ENCODE measurements around the gene OTUD5. TPM values are rescaled to one million over a fixed set of nuclear protein-coding genes. Genes with fewer than 3 reads are reported as not detected.
A peak's percentile ranks its signal among the peaks of the same experiment; 100 is the strongest.

Gene OTUD5
- total and polyA plus RNA-seq, 2 experiments from 2014 or later = 47.8 to 56.6 TPM

- peak; percentile 69 to 91 for DNase-seq (ENCODE audit: low read depth in 1 of 2, low spot score in 1 of 2)
- Histone ChIP-seq H3K36me3 (peaks cover 6% of the 10 kb centered on the region), H3K27ac (peak within 1 kb of the TSS; percentile 61), H3K4me3 (peak within 1 kb of the TSS; percentile 88), H3K9me3 (ENCODE audit: low read depth) (no peaks in the 10 kb centered on the region), H3K4me1 (ENCODE audit: low read depth) (peaks cover 4% of the 10 kb centered on the region), H3K27me3 (no peaks in the 10 kb centered on the region)
- no peak for TF ChIP-seq CTCF (IDR thresholded peaks at IDR 0.05; ENCODE audit: low read depth, low read length)
Measured at GRCh38 chrX:48911412-48912182, 45.8 kb downstream of the OTUD5 start, which contains the start of gene SLC35A2. TSS of gene SLC35A2 (minus strand) at chrX:48911646. CDS start at chrX:48911636, 10 bp downstream.

DNA sequence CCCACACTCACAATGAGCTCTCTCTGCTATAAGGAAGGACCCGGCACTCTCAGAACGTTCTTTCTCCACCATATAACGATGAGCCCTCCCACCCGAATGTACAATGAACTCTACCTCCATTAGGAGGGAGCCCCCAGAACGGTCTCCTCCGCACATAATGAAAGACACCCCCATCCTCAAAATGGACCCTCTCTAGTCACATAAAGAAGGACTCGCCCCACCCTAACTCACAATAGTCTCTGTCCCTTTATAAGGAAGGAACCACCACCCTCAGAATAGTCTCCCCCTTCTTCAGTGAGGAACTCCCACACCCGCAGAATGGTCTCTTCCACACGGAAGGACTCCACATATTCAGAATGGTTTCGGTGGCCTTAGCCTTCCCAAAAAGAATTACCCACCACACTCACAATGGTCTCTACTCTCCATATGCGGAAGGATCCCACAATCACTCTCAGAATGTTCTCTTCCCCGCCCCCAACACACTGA, 46.4 kb downstream of the OTUD5 start:
- peak in 1 of 2 donors; percentile 14 for DNase-seq (ENCODE audit: low read depth in 1 of 2, low spot score in 1 of 2)
- no peaks in the 10 kb centered on the region for H3K9me3 ChIP-seq (ENCODE audit: low read depth)
- peak overlapping the region; percentile 61 for H3K27ac ChIP-seq
- peaks cover 4% of the 10 kb centered on the region for H3K4me1 ChIP-seq (ENCODE audit: low read depth)
- peaks cover 6% of the 10 kb centered on the region for H3K36me3 ChIP-seq
- peak overlapping the region; percentile 88 for H3K4me3 ChIP-seq
- no peak for TF ChIP-seq CTCF (IDR thresholded peaks at IDR 0.05; ENCODE audit: low read depth, low read length)
- H3K27me3 ChIP-seq = no peaks in the 10 kb centered on the region

GRCh38 chrX:48909703-48910294, 47.6 kb downstream of the OTUD5 start:
- DNase-seq (ENCODE audit: low read depth in 1 of 2, low spot score in 1 of 2) = no peak
- Histone ChIP-seq H3K4me1 (ENCODE audit: low read depth) (peaks cover 4% of the 10 kb centered on the region), H3K27ac (no peak overlapping the region), H3K9me3 (ENCODE audit: low read depth) (no peaks in the 10 kb centered on the region), H3K4me3 (no peak overlapping the region), H3K27me3 (no peaks in the 10 kb centered on the region), H3K36me3 (peaks cover 6% of the 10 kb centered on the region)
- no peak for TF ChIP-seq CTCF (IDR thresholded peaks at IDR 0.05; ENCODE audit: low read depth, low read length)

DNA sequence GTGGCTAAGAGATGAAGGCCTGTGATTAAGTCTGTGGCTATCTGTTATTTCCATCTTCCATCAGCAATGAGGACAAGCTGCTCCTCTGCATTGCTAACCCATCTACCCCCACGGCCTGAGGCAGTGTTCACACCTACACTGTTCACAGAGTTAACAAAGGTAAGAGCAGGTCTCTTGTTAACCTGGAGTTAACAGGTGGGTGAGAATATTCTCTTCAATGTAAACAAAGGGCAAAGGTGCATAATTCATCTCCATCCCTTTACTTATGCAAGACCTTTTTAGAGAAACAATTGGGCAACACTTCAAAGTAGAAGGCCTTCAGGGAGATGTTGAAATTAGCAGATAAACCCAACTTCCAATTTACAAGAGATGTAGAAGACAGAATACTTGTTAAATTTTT, 48.8 kb downstream of the OTUD5 start:
- no peak for TF ChIP-seq CTCF (IDR thresholded peaks at IDR 0.05; ENCODE audit: low read depth, low read length)
- no peaks in the 10 kb centered on the region for H3K9me3 ChIP-seq (ENCODE audit: low read depth)
- peaks cover 4% of the 10 kb centered on the region for H3K4me1 ChIP-seq (ENCODE audit: low read depth)
- H3K36me3 ChIP-seq = peaks cover under 1% of the 10 kb centered on the region
- H3K4me3 ChIP-seq = no peak overlapping the region
- DNase-seq (ENCODE audit: low read depth in 1 of 2, low spot score in 1 of 2) = no peak
- no peak overlapping the region for H3K27ac ChIP-seq
- H3K27me3 ChIP-seq = no peaks in the 10 kb centered on the region

DNA sequence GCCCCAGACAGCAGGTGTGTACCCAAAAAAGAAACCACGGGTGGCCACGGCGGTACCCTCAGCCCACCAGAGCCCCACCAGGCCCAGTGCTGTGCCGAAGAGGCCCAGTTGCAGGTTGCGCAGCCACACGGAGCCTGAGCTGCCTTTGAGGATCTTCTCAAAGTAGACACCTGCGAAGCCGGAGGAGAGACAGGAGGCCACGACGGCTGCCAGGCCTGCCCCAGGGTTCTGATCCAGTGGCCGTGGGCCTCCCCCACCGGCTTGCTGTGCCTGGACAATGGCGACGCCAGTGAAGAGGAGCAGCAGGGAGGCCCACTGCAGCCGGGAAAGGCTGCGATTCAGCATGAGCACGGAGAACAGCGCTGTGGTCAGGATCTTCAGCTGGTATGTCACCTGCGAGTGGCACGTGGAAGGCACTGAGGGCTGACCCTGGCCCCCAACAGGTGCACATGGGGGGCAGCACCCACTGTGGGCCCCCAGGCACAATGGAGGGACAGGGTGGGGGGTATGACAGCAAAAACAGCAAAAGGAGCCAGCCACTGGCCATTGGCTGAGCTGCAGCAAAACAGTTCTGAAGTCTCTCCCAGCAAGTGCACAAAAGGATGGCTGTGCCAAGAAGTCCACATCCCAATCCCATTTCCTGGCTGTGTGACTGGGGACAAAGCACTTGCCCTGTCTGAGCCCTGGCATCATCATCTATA, 52.2 kb downstream of the OTUD5 start:
- Histone ChIP-seq H3K4me1 (ENCODE audit: low read depth) (no peaks in the 10 kb centered on the region), H3K4me3 (no peak overlapping the region), H3K27me3 (no peaks in the 10 kb centered on the region), H3K9me3 (ENCODE audit: low read depth) (no peaks in the 10 kb centered on the region), H3K36me3 (peaks cover 3% of the 10 kb centered on the region), H3K27ac (no peak overlapping the region)
- no peak for DNase-seq (ENCODE audit: low read depth in 1 of 2, low spot score in 1 of 2)
- no peak for TF ChIP-seq CTCF (IDR thresholded peaks at IDR 0.05; ENCODE audit: low read depth, low read length)
